Subcutaneous adipose tissue (tissue), 4 donors: ENCODE measurements around the gene CNR2. TPM values are rescaled to one million over a fixed set of nuclear protein-coding genes. Genes with fewer than 3 reads are reported as not detected.

Experiments used
- total RNA-seq, 4 donors: library from RNA; depleted of rRNA; stranded (reverse); fragments of >200 nt; gene quantifications; one replicate each; pipeline ENCODE4 v1.1.0, GENCODE V29; 2016
- TF ChIP-seq, protein P1 (sequence below): fragments of 450-650 bp; IDR thresholded peaks from one replicate; pipeline ENCODE4 v1.5.1; 2016; ENCODE audit warnings: low read depth, mild to moderate bottlenecking, control low read depth, antibody characterized with exemption, moderate library complexity

The CNR2 gene
- total RNA-seq, result under 1 TPM in 1 of 4 donors, not detected in 3; under 0.01 TPM

DNA sequence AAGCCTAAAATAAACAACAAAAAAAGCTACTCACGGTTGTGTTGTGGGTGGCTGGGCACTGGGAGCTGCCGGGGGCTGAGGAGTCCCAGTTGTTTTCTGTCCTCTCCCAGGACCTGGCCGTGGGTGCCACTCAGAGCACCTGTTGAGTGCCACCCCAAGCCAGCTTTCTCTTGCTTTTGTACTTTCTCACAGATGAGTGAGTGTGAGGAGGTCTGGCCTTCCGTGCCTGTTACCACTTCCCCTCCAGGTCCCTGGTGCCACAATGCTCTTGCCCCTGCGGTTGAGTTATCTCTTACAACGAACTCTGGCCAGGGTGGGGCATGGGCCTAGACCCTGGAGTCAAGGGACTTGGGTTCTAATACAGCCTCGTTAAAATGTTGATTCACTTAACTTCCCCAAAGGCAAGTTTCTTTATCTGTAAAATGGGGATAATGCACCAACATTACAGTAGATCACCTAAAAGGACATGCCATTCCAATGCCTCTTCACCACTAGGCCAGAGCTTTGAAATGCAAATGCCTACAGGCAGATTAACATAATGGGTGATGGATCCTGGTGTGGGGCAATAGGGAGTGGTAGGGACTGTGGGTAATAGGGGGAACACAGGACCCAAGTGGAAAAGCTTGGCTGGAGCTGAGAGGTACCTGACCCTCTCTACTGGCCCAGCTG lies at the start of gene CNR2:
Gene CNR2 (minus strand): TSS at position 151 of the 669 bp plus-strand sequence. CDS start 37,745 bp downstream, outside the sequence.
- TF ChIP-seq, protein P1, sequence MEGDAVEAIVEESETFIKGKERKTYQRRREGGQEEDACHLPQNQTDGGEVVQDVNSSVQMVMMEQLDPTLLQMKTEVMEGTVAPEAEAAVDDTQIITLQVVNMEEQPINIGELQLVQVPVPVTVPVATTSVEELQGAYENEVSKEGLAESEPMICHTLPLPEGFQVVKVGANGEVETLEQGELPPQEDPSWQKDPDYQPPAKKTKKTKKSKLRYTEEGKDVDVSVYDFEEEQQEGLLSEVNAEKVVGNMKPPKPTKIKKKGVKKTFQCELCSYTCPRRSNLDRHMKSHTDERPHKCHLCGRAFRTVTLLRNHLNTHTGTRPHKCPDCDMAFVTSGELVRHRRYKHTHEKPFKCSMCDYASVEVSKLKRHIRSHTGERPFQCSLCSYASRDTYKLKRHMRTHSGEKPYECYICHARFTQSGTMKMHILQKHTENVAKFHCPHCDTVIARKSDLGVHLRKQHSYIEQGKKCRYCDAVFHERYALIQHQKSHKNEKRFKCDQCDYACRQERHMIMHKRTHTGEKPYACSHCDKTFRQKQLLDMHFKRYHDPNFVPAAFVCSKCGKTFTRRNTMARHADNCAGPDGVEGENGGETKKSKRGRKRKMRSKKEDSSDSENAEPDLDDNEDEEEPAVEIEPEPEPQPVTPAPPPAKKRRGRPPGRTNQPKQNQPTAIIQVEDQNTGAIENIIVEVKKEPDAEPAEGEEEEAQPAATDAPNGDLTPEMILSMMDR, result no peak

DNA sequence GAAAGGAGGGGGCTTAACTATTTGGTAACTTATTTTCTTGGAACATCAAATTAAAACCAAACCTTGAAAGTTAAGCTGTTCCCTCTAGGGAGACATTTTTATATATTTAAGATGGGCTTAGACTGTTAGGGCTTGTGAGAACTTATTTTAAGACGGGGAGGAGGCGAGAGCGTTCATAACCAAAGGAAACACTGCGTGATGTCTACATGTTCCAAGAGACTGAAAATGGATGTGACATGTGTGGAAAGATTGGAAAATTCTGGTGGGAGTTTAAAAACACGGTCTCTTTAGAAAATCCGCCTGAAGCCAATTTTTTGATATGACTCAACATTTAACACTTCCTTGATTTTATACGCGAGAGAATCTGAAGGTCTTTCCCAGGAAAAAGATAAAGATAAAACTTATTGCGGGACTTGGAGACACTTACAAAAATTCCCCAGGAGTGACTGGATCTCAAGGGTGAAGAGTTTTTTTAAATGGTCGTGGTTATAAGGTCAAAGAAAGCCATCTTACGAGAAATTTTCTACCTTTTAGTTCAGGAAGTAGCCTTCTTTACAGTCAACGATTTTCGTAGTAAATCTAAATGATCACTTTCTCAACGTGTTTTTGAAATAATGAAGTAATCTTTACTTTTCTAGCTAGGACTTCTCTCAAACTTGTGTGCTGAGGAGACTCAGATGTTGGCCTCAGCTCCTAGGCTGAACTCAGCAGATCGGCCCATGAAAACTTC lies 47.3 kb upstream of the CNR2 start:
- TF ChIP-seq, protein P1, result no peak

DNA sequence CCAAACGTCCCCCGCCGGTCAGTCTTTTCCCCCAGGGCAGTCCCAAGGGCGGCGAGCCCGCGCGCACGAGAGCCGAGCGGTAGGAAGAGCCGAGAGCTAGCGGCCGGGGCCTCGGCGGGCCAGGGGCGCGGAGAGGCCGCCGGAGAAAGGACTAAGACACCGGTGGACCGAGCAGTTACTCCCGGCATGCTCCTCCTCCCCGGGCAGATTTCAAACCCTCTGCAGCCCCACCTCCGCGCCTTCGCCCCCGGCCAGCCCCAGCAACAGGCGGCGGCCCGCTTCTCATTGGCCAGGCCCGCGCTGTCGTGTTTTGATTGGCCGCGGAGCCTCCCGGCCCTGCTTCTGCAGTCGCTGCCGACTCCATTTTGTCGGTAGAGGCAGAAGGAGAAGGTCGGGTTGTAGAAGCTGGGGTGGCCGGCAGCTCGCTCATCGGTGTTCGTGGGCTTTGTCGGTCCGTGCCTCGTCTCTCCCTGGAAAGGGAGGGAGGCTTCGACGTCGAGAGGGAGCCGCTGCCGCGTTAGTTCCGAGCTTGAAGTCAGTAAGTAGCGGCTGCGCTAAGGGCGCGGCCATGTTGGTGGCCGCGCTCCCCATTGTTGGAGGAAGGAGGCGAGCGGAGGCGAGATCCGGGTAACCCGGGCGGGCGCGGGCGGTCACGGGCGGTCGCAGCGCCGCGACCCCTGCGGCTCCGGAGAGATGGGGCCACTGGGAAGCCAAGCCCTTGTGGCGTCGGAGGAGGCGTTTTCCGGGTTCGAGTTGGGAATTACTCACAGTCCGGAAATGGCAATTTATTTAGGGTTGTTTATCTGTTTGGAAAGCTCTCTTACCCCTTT lies 46.5 kb upstream of the CNR2 start, which contains the start of gene PNRC2:
Gene PNRC2 (plus strand): TSS at position 368 of the 830 bp plus-strand sequence. CDS start 1,630 bp downstream, outside the sequence.
- TF ChIP-seq, protein P1, result no peak

DNA sequence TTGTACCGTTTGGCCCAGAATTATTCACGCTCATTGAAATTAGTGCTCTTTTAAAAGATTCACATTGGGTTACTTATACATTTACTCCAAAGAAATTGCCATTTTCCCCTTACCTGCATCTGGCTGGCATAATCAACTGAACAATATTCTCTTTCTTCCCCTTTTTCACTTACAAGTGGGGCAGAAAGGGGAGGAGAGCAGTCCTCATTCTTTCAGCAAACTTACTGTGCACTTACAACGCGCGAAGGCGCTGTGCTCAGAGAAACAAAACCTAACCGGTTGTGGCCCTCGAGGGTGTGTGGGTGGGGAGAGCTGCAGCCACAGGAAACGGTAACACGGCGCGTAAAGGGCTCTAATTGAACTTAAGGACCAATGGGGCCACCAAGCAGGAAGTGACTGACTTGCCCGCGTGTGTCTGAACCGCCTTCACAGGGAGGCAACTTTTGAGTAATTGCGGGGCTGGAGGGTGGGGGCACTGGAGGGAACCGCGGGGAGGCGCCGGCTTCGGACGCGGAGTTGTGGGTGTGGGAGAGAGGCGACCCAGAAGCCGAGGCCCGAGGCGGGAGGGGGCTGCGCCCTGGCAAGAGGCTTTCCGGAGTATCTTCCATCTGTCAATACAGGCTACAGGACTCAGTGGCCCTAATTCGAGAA lies 45.8 kb upstream of the CNR2 start:
- TF ChIP-seq, protein P1, result no peak

DNA sequence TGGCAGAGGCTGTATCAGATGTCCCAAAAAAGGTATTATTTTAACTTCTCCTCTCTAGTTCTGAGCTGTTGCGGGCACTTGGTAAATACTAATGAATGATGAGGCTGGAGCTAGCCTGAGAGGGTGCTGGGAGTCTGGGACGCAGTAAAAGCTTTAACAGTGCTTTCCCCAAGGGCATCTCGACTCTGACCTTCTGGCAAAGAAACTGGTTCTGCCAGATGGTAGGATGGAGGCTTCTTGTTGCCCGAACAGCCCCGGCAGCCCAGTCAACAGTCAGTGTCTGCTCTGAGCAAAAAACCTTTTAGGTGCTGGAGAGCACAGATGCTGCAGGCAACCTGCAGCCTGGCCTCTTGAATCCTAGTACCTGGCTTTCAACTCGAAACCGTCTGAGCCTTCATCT lies 43.9 kb upstream of the CNR2 start:
- TF ChIP-seq, protein P1, result no peak

DNA sequence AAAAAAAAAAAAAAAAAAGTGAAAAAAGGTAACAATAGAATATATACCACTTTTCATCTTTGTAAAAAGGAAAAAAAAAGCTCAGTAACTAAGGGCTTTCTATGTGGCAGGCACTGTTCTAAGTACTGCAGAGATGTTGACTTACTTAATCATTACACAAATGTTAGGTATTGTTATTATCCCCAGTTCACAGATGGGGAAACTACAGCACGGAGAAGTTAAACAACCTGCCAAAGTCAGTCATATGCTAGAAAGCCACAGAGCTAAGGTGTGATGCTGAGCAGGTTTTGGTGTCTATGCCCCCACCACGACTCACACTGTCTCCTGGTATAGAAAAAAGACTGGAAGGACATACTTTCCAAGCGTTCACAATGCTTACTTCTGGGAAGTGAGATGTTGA lies 39.9 kb upstream of the CNR2 start:
- TF ChIP-seq, protein P1, result no peak
